NCI-H524 (cell line): ENCODE data around the gene GNG12.

Experiments used
- DNase-seq, 2 experiments: peaks; one replicate each; lab custom pipeline; 2025; lab: John Stamatoyannopoulos, UW

GNG12 gene

DNA sequence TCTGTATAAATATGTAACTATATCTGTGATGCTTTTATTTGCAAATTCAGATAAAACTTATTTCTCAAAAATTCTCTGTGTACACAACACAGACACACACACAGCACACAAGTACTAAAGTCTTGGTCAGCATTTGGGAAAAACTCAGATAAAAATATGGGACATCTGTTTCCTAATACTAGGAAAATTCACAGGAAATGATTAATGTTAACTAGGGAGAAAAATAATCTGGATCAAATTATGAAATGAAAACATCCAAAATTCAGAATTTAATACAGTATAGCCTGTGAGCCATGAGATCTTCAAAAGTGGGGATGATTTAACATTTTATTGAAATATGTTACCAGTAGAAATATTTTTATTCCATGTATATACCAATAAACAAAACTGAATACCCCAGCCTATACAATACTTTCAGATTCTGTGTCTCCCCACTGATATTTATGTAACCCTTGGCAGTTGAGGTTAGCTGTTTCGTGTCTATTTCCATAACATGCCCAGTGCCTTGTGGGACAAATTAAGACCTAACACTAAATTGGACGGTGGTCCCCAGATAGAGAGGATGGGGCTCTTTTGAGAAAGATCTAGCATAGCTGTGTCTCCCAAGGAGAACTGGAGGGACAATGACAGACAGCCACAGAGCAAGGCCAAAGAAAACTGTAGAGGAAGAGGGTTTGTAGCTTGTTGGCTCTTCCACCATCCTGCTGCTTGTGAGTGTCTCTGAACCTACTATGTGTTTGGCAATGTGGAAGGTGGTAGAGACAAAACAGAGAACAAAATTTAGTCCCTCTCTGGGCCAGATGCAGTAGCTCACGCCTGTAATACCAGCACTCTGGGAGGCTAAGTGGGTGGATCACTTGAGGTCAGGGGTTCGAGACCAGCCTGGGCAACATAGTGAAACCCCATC lies 47.2 kb downstream of the GNG12 start:
- DNase-seq = no peak

DNA sequence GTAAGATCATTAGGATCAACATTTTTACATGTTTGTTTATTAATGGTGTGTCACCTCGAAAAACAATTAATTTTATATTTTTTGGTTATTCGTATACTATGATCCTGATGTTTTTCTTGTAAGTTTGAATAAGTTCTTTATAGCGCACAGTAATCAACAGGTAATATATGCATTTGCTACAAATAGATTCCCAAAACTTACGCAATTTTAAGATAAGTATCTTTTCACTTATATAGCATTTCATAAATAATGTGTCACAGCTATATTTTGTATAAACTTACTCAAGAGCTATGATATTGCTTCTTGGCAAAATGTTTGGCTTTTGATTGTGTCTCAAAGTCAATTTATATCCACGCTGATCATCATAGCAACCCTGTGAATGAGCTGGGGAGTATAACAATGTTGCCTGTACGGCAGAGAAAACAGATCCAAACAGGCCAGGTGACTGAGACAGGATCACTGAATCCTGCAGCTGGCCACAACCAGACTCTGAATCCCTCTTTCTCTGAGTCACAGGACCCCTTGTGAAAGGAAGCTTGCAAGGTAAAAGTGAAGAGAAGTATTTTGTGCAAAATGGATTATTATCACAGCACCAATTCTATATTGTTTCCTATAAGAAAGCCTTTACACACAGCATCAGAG lies 48.6 kb downstream of the GNG12 start:
- DNase-seq = no peak

- no peak for DNase-seq
These were observed 52.6 kb downstream of the GNG12 start for GRCh38 chr1:67780637-67781036.

- no peak for DNase-seq
These were observed 55.8 kb downstream of the GNG12 start for GRCh38 chr1:67777440-67777839.

- no peak for DNase-seq
These were observed 56.3 kb downstream of the GNG12 start for GRCh38 chr1:67777016-67777415.

- DNase-seq = no peak
These were observed 59.8 kb downstream of the GNG12 start for GRCh38 chr1:67773462-67773861.

DNA sequence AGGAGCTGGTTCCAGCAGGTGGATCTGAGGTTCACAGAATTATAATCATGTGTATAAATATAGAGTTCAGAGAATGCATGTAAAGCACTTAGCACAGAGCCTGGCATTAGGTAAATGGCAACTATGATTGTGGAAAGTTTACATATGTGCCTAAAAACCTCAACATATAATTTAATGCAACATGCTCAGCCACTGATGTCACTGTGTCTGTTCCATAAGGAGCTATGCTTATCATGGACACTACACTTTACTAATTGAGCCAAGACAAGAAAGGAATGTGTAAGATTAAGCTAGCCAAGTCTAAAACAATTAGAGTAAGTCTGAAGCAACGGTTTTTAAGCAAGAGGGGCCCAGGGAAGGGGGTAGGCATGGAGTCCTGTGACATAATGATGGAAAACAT lies 61.5 kb downstream of the GNG12 start:
- no peak for DNase-seq

- DNase-seq = no peak
These were observed 62.1 kb downstream of the GNG12 start for GRCh38 chr1:67771152-67771551.

DNA sequence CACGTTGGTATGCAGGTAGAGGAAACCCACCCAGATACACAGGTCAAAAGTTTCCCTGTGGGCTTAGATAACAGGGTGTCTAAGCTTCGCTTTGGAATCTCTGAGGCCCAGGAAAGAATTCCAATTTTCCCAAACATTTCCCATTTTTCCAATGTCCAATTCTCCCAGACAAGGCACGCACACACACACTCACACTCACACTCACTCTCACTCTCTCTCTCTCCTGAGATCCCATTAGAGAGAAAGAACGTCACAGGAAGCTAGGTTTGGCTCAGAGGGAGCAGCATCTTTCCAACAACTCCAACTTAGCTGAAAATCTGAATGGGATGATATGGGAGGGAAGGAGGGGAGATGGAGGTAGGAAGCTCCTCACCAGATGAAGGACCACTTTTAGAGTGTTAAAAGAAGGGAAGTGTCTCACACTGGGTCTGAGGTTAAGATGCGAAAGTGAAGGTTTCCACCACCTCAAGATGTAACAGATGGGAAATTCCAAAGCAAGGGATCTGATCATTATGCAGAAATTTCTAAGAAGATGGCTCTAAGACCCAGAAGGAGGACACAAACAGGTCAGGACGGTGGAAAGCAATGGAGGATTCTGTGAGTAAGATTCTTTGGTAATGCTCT lies 63.5 kb downstream of the GNG12 start:
- DNase-seq = no peak

GRCh38 chr1:67768480-67768879 lies 64.8 kb downstream of the GNG12 start:
- DNase-seq = no peak

GRCh38 chr1:67767103-67767782 lies 66.0 kb downstream of the GNG12 start:
- DNase-seq = no peak

GRCh38 chr1:67766141-67766978 lies 66.9 kb downstream of the GNG12 start:
- DNase-seq = peak in 1 of 2 experiments; percentile 56

GRCh38 chr1:67764633-67765032 lies 68.6 kb downstream of the GNG12 start:
- DNase-seq = peak in 1 of 2 experiments; percentile 34

GRCh38 chr1:67761730-67762129 lies 71.5 kb downstream of the GNG12 start:
- DNase-seq = peak in 1 of 2 experiments; percentile 10

- DNase-seq = no peak
These were observed 72.2 kb downstream of the GNG12 start for GRCh38 chr1:67761091-67761490.

DNA sequence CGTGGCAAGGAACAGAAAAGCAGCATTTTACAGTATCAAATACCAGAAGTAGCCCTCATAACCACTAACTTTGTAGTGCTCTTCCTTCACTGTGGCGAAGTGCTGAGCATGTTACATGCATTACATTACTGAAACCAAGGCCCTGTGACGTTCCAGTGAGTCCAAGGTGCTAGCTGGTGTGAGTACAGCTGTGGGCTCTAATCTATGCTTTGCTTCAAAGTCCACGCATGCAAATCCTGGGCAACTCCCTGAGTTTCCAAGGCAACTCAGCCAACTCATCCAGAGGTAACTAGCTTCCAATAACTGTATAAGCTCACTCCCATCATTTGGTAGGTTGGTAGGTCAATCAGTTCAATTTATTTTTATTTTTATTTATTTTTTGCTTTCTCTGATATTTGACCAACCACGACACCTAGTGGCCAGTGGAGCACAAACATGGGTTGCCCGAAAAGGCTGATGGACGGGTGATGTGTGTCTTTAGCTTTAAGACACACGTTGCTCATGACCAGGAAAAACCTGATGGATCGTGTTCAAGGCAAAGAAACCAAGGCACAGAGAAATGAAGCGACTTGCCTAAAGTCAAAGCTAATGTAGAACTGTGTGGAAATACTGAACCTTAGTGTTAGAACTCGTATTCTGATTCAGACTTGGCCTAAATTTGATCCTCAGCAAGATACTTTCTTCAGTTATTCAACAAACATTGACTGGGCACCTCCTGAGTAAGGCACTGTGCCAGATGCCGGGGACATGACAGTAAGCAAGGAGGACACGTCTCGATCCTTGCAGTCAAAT lies 73.0 kb downstream of the GNG12 start:
- DNase-seq = peak in 1 of 2 experiments; percentile 45

- DNase-seq = no peak
These were observed 73.6 kb downstream of the GNG12 start for GRCh38 chr1:67759692-67760029.

DNA sequence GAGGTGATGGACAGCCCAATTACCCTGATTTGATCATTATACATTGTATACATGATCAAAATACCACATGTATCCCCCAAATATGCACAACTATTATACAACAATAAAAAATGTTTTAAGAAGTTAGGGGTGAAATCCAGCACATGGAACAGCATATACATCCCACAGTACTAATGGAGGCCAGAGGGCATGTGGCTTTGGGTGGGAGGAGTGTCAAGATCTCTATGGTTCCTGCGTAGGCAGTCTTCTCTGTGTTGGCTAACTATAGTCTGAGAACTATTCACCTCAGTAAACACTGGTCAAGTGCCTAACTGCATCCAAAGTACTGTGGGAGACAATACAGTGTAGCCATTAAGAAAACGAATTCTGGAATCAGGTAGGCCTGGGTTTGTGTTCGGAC lies 74.2 kb downstream of the GNG12 start:
- DNase-seq = no peak

DNA sequence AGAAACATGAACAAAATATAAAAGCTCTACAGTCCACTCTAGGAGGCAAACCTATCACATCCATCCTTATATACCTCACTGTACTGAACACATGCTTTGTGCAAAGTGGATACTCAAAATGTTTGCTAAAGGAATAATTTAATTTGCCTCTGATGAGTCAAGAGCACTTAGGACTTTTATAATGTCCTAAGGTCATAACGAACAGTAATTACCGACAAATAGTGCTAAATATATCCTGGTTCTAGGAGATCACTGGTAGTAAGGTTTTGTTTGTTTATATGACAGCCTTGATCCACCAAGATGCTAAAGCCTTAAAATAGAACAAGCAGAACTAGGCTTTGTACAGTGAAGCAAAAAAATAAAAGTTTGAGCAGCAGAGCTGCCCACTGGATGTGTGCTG lies 77.6 kb downstream of the GNG12 start:
- DNase-seq = no peak

GRCh38 chr1:67755160-67755559 lies 78.1 kb downstream of the GNG12 start:
- no peak for DNase-seq

- DNase-seq = no peak
These were observed 78.7 kb downstream of the GNG12 start for GRCh38 chr1:67754526-67754920.
